H9 (cell line): Measurements from ENCODE around the gene GPC6. TPM values are rescaled to one million over a fixed set of nuclear protein-coding genes. Genes with fewer than 3 reads are reported as not detected.

ENCODE experiments used
- DNase-seq: peaks from one replicate; pipeline ENCODE4 v3.0.0-alpha.2; 2017
- H2AFZ ChIP-seq: one replicate; pipeline ENCODE4 v1.6.1; 2013; ENCODE audit warnings: mild to moderate bottlenecking, low read length, control low read depth, moderate library complexity
- H2AK5ac ChIP-seq: 2 replicates; pipeline ENCODE4 v1.6.1; 2013; ENCODE audit warnings: low read length, control low read depth, mixed read lengths; ENCODE audit not compliant: insufficient read length
- H2BK120ac ChIP-seq: one replicate; pipeline ENCODE4 v1.6.1; 2013; ENCODE audit warnings: low read depth, mild to moderate bottlenecking, low read length, control low read depth, inconsistent platforms; ENCODE audit not compliant: poor library complexity, severe bottlenecking
- H2BK12ac ChIP-seq: 2 replicates; pipeline ENCODE4 v1.6.1; 2013; ENCODE audit warnings: low read length, control low read depth, mixed read lengths, low read depth; ENCODE audit not compliant: insufficient read length
- H2BK15ac ChIP-seq: 2 replicates; pipeline ENCODE4 v1.6.1; 2013; ENCODE audit warnings: low read depth, low read length, control low read depth
- H2BK20ac ChIP-seq: one replicate; pipeline ENCODE4 v1.6.1; 2013; ENCODE audit warnings: low read depth, mild to moderate bottlenecking, low read length, control low read depth, inconsistent platforms; ENCODE audit not compliant: poor library complexity, severe bottlenecking
- H2BK5ac ChIP-seq: 2 replicates; pipeline ENCODE4 v1.6.1; 2013; ENCODE audit warnings: low read length, control low read depth, mixed read lengths; ENCODE audit not compliant: insufficient read length
- H3K14ac ChIP-seq: 2 replicates; pipeline ENCODE4 v1.6.1; 2013; ENCODE audit warnings: low read length, control low read depth; ENCODE audit not compliant: insufficient read depth
- H3K18ac ChIP-seq: 2 replicates; pipeline ENCODE4 v1.6.1; 2013; ENCODE audit warnings: low read depth, mild to moderate bottlenecking, mixed read lengths, low read length, control low read depth; ENCODE audit not compliant: insufficient read length
- H3K23ac ChIP-seq: 2 replicates; pipeline ENCODE4 v1.6.1; 2013; ENCODE audit warnings: low read length, control low read depth, mixed read lengths, low read depth; ENCODE audit not compliant: insufficient read length
- H3K23me2 ChIP-seq: 2 replicates; pipeline ENCODE4 v1.6.1; 2013; ENCODE audit warnings: low read depth, mild to moderate bottlenecking, mixed read lengths, low read length, control low read depth; ENCODE audit not compliant: insufficient read length, poor library complexity, severe bottlenecking
- H3K27ac ChIP-seq: 2 replicates; pipeline ENCODE4 v1.5.1; 2013; ENCODE audit warnings: low read length, control low read depth, mixed read lengths, low read depth; ENCODE audit not compliant: insufficient read length
- H3K27me3 ChIP-seq: 2 replicates; pipeline ENCODE4 v1.6.1; 2013; ENCODE audit warnings: low read length, control low read depth, inconsistent platforms; ENCODE audit not compliant: insufficient read depth
- H3K4ac ChIP-seq: 2 replicates; pipeline ENCODE4 v1.6.1; 2013; ENCODE audit warnings: low read depth, mild to moderate bottlenecking, control low read depth, inconsistent platforms, low read length, moderate library complexity
- H3K4me1 ChIP-seq: 2 replicates; pipeline ENCODE4 v1.6.1; 2013; ENCODE audit warnings: low read length, control low read depth, inconsistent platforms; ENCODE audit not compliant: insufficient read depth
- H3K4me2 ChIP-seq: 2 replicates; pipeline ENCODE4 v1.6.1; 2013; ENCODE audit warnings: low read length, control low read depth, mixed read lengths; ENCODE audit not compliant: insufficient read length, insufficient read depth
- H3K56ac ChIP-seq: 2 replicates; pipeline ENCODE4 v1.6.1; 2013; ENCODE audit warnings: low read depth, mild to moderate bottlenecking, mixed read lengths, low read length, control low read depth; ENCODE audit not compliant: insufficient read length
- H3K79me1 ChIP-seq: 2 replicates; pipeline ENCODE4 v1.6.1; 2013; ENCODE audit warnings: low read depth, mild to moderate bottlenecking, moderate library complexity, low read length, control low read depth, inconsistent platforms; ENCODE audit not compliant: insufficient read depth, poor library complexity, severe bottlenecking
- H3K79me2 ChIP-seq: 2 replicates; pipeline ENCODE4 v1.6.1; 2013; ENCODE audit warnings: low read length, control low read depth, inconsistent platforms; ENCODE audit not compliant: insufficient read depth
- H3K9ac ChIP-seq: 2 replicates; pipeline ENCODE4 v1.6.1; 2013; ENCODE audit warnings: low read length, control low read depth, mixed read lengths; ENCODE audit not compliant: insufficient read length; ENCODE audit errors: extremely low read depth
- H3K9me3 ChIP-seq: one replicate; pipeline ENCODE4 v1.6.1; 2013; ENCODE audit warnings: low read depth, low read length, inconsistent platforms; ENCODE audit not compliant: control insufficient read depth
- H3T11ph ChIP-seq: one replicate; pipeline ENCODE4 v1.6.1; 2013; ENCODE audit warnings: mild to moderate bottlenecking, low read length, control low read depth, inconsistent platforms
- H4K20me1 ChIP-seq: one replicate; pipeline ENCODE4 v1.6.1; 2013; ENCODE audit not compliant: control insufficient read depth, insufficient read length, insufficient read depth
- H4K5ac ChIP-seq: 2 replicates; pipeline ENCODE4 v1.6.1; 2013; ENCODE audit warnings: low read depth, mild to moderate bottlenecking, mixed read lengths, low read length, control low read depth; ENCODE audit not compliant: insufficient read length
- H4K8ac ChIP-seq: replicated peaks from 2 replicates; pipeline ENCODE4 v1.6.1; 2013; ENCODE audit warnings: low read length, control low read depth, mixed read lengths, low read depth; ENCODE audit not compliant: insufficient read length
- H4K91ac ChIP-seq: 2 replicates; pipeline ENCODE4 v1.6.1; 2013; ENCODE audit warnings: low read depth, mild to moderate bottlenecking, moderate library complexity, mixed read lengths, low read length, control low read depth; ENCODE audit not compliant: insufficient read length
- H3K27ac Mint-ChIP-seq, 3 experiments: 2 replicates in 2 of 3; 3 replicates in 1 of 3; pipeline ENCODE4 v1.8.0; 2020 to 2021; ENCODE audit warnings: mixed read lengths in 3 of 3, mild to moderate bottlenecking in 1 of 3, moderate library complexity in 1 of 3
- H3K27me3 Mint-ChIP-seq: 2 replicates; pipeline ENCODE4 v1.8.0; 2021; ENCODE audit warnings: low read depth, mild to moderate bottlenecking, moderate library complexity, mixed read lengths
- H3K36me3 Mint-ChIP-seq, 3 experiments: 2 replicates in 2 of 3; 3 replicates in 1 of 3; pipeline ENCODE4 v1.8.0; 2020 to 2021; ENCODE audit warnings: low read depth in 3 of 3, mixed read lengths in 3 of 3; ENCODE audit not compliant: insufficient read depth in 1 of 3
- H3K4me1 Mint-ChIP-seq, 2 experiments: 2 replicates each; pipeline ENCODE4 v1.8.0; 2020; ENCODE audit warnings: mixed read lengths in 2 of 2
- H3K4me3 Mint-ChIP-seq, 2 experiments: 2 replicates in 1 of 2; 3 replicates in 1 of 2; pipeline ENCODE4 v1.8.0; 2020 to 2021; ENCODE audit warnings: mild to moderate bottlenecking in 2 of 2, mixed read lengths in 2 of 2, moderate library complexity in 1 of 2
- H3K9me3 Mint-ChIP-seq, 2 experiments: 2 replicates in 1 of 2; 3 replicates in 1 of 2; pipeline ENCODE4 v1.8.0; 2020; ENCODE audit warnings: mild to moderate bottlenecking in 2 of 2, mixed read lengths in 2 of 2, moderate library complexity in 1 of 2
- WGBS: extraction: QIAGEN DNeasy Blood & Tissue Kit; methylation state at CpG from one replicate; pipeline ENCODE4 v1.1.7; 2013; ENCODE audit warnings: missing lambda C conversion rate, low lambda C conversion rate, mixed read lengths; ENCODE audit not compliant: insufficient read length; ENCODE audit errors: extremely low coverage; 5-methylcytosine and 5-hydroxymethylcytosine counted together
- total RNA-seq: library from RNA; stranded (reverse); gene quantifications from 2 replicates; pipeline ENCODE4 v1.2.1, GENCODE V29; 2021
- TF ChIP-seq, protein P1 (sequence below): fragments of 200-600 bp; sonication (generic); conservative IDR thresholded peaks from 3 replicates; pipeline ENCODE4 v1.8.0; 2021; ENCODE audit warnings: antibody characterized with exemption, mild to moderate bottlenecking

Gene GPC6
- total RNA-seq, 1 experiment from 2014 or later = 15.6 TPM

DNA sequence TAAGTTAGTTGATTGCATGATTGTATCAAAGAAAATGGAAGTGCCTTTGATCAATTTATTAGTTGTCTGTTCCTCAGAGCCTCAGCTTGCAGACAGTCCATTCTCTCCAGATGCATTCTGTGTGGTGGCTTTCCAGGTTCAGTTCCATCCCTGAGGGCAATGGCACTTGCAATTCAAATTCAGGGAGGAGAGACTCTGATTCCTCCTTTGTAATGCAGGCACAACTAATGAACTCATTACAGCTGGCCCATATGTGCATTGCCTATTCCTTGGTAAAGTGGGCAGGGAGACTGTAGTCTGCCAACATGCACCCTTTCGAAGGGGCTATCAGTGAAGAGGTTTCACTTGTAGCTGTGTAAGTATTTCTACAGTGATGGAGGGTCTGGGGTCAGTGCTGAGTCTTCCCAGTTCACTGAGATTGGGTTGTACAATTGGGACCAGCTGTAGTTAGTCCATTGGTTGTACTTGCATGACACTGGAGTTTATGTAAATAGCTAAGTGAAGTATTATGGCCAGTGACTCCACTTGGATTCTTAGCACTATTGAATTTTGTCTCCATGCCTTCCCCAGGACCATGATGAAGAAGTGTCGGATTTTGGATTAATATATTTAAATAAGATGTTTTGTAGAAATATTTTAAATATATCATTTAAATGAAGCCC, 401.7 kb downstream of the GPC6 start:
- Mint-ChIP-seq H3K4me1 (peaks cover 22 to 30% of the 10 kb centered on the region in 2 experiments), H3K4me3 (no peak overlapping the region), H3K36me3 (peaks cover 0 to 5% (median 2%) of the 10 kb centered on the region in 3 experiments; a peak in 3 of 7 replicates), H3K9me3 (peaks cover 0 to 2% of the 10 kb centered on the region in 2 experiments; a peak in 1 of 5 replicates), H3K27ac (peak overlapping the region in 1 of 3 experiments; percentile 57; a peak in 1 of 7 replicates), H3K27me3 (no peaks in the 10 kb centered on the region)
- Histone ChIP-seq H4K20me1 (no peaks in the 10 kb centered on the region), H2BK120ac (no peak overlapping the region), H2AFZ (no peak overlapping the region), H3K23me2 (no peaks in the 10 kb centered on the region), H3K4me2 (no peak overlapping the region), H3K79me1 (no peaks in the 10 kb centered on the region), H3K56ac (no peak overlapping the region), H2BK20ac (no peak overlapping the region), H3K9ac (no peak overlapping the region), H3K27me3 (no peaks in the 10 kb centered on the region), H3K4ac (no peak overlapping the region), H3K23ac (no peak overlapping the region), H3K27ac (no peak overlapping the region), H3K14ac (no peak overlapping the region), H3T11ph (no peak overlapping the region), H4K8ac (no peak overlapping the region), H3K9me3 (no peaks in the 10 kb centered on the region), H3K4me1 (peaks cover 3% of the 10 kb centered on the region; the same call in 1 of the 2 replicates), H2AK5ac (no peak overlapping the region), H4K5ac (no peak overlapping the region), H3K79me2 (no peaks in the 10 kb centered on the region), H4K91ac (no peak overlapping the region), H2BK12ac (no peak overlapping the region), H2BK5ac (no peak overlapping the region), H3K18ac (no peak overlapping the region), H2BK15ac (no peak overlapping the region)
- DNase-seq = peak; percentile 38
- WGBS = no CpG with 5 or more reads among the region's 2 CpGs
- TF ChIP-seq, protein P1, sequence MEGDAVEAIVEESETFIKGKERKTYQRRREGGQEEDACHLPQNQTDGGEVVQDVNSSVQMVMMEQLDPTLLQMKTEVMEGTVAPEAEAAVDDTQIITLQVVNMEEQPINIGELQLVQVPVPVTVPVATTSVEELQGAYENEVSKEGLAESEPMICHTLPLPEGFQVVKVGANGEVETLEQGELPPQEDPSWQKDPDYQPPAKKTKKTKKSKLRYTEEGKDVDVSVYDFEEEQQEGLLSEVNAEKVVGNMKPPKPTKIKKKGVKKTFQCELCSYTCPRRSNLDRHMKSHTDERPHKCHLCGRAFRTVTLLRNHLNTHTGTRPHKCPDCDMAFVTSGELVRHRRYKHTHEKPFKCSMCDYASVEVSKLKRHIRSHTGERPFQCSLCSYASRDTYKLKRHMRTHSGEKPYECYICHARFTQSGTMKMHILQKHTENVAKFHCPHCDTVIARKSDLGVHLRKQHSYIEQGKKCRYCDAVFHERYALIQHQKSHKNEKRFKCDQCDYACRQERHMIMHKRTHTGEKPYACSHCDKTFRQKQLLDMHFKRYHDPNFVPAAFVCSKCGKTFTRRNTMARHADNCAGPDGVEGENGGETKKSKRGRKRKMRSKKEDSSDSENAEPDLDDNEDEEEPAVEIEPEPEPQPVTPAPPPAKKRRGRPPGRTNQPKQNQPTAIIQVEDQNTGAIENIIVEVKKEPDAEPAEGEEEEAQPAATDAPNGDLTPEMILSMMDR = no peak
